Ishikawa (cell line): ENCODE measurements around the gene ARL4D.

Source experiments
- CEBPB ChIP-seq: IDR thresholded peaks from 2 replicates; pipeline ENCODE4 v1.6.1; 2012
- CREB1 ChIP-seq: IDR thresholded peaks from 2 replicates; pipeline ENCODE4 v1.6.1; 2012; ENCODE audit warnings: low read depth
- EGR1 ChIP-seq: IDR thresholded peaks from 2 replicates; pipeline ENCODE4 v1.6.1; 2012
- EP300 ChIP-seq: IDR thresholded peaks from 2 replicates; pipeline ENCODE4 v1.6.1; 2012; ENCODE audit warnings: borderline replicate concordance
- FOXM1 ChIP-seq: IDR thresholded peaks from 2 replicates; pipeline ENCODE4 v1.6.1; 2012; ENCODE audit warnings: low read depth, borderline replicate concordance
- NFIC ChIP-seq: IDR thresholded peaks from 2 replicates; pipeline ENCODE4 v1.6.1; 2012
- RAD21 ChIP-seq: IDR thresholded peaks from 2 replicates; pipeline ENCODE4 v1.6.1; 2012; ENCODE audit warnings: low read depth
- TAF1 ChIP-seq: IDR thresholded peaks from 2 replicates; pipeline ENCODE4 v1.6.1; 2012; ENCODE audit warnings: low read depth, mild to moderate bottlenecking
- TCF12 ChIP-seq: IDR thresholded peaks from 2 replicates; pipeline ENCODE4 v1.6.1; 2012; ENCODE audit warnings: low read depth
- TEAD4 ChIP-seq: IDR thresholded peaks from 2 replicates; pipeline ENCODE4 v1.6.1; 2012
- YY1 ChIP-seq: IDR thresholded peaks from 2 replicates; pipeline ENCODE4 v1.6.1; 2012; ENCODE audit warnings: low read depth
- ZBTB7A ChIP-seq: IDR thresholded peaks from 2 replicates; pipeline ENCODE4 v1.6.1; 2012; ENCODE audit warnings: low read depth
- TF ChIP-seq, protein P1 (sequence below): IDR thresholded peaks from 2 replicates; pipeline ENCODE4 v1.6.1; 2012
- TF ChIP-seq, protein P2 (sequence below): IDR thresholded peaks from 2 replicates; pipeline ENCODE4 v1.6.1; 2012; ENCODE audit warnings: low read depth, mild to moderate bottlenecking
- TF ChIP-seq, protein P3 (sequence below): IDR thresholded peaks from 2 replicates; pipeline ENCODE4 v1.6.1; 2012

The ARL4D gene

DNA sequence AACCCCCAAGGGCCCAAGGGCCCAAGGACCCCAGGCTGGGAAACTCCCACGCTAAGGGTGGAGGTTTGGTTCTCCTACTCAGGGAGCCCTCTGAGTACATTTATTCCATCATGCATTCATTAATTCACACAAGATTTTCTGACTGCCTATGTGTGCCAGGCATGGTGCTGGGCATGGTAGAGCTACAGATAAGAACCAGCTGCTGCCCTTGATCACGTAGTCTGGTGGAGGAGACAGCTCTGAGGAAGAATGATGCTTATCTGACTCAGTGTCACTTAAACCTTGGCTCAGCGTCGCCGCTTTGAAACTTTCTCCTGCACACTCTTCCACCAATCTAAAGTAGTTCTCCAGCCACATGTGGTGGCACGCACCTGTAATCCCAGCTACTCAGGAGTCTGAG lies 3.6 kb upstream of the ARL4D start:
- TF ChIP-seq CREB1: no peak
- TF ChIP-seq YY1: no peak
- TF ChIP-seq RAD21: no peak
- no peak for TF ChIP-seq TCF12
- no peak for TF ChIP-seq EP300
- no peak for TF ChIP-seq TEAD4
- TF ChIP-seq, protein P1, sequence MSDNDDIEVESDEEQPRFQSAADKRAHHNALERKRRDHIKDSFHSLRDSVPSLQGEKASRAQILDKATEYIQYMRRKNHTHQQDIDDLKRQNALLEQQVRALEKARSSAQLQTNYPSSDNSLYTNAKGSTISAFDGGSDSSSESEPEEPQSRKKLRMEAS: no peak
- TF ChIP-seq, protein P2, sequence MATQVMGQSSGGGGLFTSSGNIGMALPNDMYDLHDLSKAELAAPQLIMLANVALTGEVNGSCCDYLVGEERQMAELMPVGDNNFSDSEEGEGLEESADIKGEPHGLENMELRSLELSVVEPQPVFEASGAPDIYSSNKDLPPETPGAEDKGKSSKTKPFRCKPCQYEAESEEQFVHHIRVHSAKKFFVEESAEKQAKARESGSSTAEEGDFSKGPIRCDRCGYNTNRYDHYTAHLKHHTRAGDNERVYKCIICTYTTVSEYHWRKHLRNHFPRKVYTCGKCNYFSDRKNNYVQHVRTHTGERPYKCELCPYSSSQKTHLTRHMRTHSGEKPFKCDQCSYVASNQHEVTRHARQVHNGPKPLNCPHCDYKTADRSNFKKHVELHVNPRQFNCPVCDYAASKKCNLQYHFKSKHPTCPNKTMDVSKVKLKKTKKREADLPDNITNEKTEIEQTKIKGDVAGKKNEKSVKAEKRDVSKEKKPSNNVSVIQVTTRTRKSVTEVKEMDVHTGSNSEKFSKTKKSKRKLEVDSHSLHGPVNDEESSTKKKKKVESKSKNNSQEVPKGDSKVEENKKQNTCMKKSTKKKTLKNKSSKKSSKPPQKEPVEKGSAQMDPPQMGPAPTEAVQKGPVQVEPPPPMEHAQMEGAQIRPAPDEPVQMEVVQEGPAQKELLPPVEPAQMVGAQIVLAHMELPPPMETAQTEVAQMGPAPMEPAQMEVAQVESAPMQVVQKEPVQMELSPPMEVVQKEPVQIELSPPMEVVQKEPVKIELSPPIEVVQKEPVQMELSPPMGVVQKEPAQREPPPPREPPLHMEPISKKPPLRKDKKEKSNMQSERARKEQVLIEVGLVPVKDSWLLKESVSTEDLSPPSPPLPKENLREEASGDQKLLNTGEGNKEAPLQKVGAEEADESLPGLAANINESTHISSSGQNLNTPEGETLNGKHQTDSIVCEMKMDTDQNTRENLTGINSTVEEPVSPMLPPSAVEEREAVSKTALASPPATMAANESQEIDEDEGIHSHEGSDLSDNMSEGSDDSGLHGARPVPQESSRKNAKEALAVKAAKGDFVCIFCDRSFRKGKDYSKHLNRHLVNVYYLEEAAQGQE: no peak
- TF ChIP-seq ZBTB7A: no peak
- no peak for TF ChIP-seq FOXM1
- TF ChIP-seq NFIC: no peak
- TF ChIP-seq, protein P3, sequence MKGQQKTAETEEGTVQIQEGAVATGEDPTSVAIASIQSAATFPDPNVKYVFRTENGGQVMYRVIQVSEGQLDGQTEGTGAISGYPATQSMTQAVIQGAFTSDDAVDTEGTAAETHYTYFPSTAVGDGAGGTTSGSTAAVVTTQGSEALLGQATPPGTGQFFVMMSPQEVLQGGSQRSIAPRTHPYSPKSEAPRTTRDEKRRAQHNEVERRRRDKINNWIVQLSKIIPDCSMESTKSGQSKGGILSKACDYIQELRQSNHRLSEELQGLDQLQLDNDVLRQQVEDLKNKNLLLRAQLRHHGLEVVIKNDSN: no peak
- no peak for TF ChIP-seq CEBPB
- TF ChIP-seq TAF1: no peak
- no peak for TF ChIP-seq EGR1

DNA sequence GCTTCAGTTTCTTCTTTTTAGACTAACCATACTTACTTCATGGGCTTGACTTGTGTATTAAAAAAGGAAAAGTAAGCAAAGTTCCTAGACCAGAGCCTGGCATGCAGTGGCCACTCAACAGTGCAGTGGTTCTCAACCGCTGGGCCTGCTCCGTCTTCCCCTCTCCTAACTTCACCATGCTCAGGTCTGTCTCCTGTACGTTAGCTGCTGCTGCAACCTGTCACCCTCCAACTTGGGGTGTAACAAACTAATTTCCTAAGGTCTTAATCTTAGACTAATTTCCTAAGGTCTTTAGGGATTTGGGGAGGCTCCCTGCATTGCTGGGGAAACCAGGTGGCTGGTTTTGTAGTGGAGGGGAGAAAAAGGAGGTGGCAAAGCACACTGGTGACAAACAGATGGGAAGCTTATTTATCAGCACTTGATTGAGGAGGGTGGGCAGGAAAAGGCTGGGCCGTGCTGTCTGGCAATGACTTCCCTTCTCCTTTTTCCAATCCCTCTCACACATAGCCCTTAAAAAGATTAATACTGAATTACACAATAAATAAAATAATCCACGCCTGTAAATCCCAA lies 2.2 kb upstream of the ARL4D start:
- TF ChIP-seq, protein P1: no peak

DNA sequence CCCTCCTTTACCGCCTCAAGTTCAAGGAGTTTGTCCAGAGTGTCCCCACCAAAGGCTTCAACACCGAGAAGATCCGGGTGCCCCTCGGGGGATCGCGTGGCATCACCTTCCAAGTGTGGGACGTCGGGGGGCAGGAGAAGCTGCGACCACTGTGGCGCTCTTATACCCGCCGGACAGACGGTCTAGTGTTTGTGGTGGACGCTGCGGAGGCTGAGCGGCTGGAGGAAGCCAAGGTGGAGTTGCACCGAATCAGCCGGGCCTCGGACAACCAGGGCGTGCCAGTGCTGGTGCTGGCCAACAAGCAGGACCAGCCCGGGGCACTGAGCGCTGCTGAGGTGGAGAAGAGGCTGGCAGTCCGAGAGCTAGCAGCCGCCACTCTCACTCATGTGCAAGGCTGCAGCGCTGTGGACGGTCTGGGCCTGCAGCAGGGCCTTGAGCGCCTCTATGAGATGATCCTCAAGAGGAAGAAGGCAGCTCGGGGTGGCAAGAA lies 1.1 kb downstream of the ARL4D start:
- TF ChIP-seq CEBPB (no peak), EGR1 (no peak), TCF12 (no peak), TEAD4 (no peak), TAF1 (no peak), EP300 (no peak), CREB1 (no peak), ZBTB7A (no peak)
- TF ChIP-seq, protein P3: no peak

DNA sequence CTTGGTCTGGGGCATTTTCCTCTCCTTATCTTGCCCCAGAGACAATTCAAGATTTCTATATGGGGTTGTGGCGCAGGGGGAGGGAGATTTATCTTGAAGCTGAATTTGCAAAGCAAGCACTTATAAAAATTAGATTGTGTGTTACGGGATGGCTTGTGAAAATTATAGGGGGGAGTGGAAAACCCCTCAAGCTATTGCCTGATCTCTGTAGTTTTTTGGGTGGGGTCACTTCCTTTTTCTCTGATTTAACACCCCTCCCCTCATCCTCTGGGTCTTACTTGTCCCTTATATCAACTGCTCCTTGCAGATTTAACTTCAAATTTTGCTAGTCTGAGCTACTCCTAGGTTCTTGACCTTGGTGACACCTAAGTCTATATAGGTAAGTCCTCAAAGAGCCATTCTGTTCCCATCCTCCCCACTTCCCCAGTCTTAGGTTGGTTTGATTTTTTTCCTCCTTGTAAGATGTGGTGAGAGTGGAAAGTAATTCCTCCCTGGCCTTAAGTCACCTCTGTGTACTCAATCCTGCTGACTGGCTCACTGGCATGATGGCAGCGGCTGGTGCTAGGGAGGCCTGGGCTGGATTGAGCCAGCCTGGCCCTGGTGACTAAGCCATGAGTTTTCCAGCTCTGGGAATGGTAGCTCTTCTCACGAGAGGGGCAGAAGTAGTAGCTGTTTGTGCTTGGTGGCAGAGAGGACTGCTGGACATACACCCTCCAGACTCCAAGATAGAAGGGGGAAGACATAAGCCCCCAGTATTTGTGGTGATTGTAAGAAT lies 2.3 kb downstream of the ARL4D start:
- TF ChIP-seq, protein P1: no peak
- TF ChIP-seq, protein P3: no peak
- TF ChIP-seq, protein P2: no peak
- TF ChIP-seq TCF12 (no peak), CEBPB (no peak), TEAD4 (no peak), EP300 (no peak)

DNA sequence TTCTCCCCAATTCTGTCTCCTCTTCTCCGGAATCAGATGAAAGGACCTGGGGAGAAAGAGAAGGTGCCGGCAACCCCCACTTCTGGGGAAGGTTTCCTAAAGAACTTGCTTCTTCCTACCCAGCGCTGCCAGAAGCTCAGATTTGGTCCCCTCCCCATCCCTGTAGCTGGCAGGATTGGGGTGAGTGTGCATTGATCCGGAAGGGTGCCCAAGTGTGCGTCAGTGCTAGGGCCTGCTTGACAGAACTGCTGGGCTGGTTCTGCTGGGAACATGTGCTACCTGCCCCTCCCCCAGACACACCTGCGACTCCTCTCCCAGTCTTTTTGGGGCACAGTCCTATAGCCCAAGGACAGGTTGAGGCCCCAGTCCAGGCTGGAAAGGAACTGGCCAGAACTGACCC lies 3.3 kb downstream of the ARL4D start:
- TF ChIP-seq TAF1 (no peak), CREB1 (no peak), RAD21 (no peak), TEAD4 (no peak), YY1 (no peak), ZBTB7A (no peak), NFIC (no peak), EGR1 (no peak), FOXM1 (no peak), CEBPB (no peak), TCF12 (peak; percentile 68), EP300 (peak; percentile 52; the same call in 1 of the 2 replicates)
- TF ChIP-seq, protein P3: no peak
- TF ChIP-seq, protein P2: no peak
- TF ChIP-seq, protein P1: peak; percentile 78
